Measurements from ENCODE around the gene MED26. TPM values are rescaled to one million over a fixed set of nuclear protein-coding genes. Genes with fewer than 3 reads are reported as not detected.

The MED26 gene
- total RNA-seq, 1 donor from 2014 or later = 15.0 TPM

DNA sequence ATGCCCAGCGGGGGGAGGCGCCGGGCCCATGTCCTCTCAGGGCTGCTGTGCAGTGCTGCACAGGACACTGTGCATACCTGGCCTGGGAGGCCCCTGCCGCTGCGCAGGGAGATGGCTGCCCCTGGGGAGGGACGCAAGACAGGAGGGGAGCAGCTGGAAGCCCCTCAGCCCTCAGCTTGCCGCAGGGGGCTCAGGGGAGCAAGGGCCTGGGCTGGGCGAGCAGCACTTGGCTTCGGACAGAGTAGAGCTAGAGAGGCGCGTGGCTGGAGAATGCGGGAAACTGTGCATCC lies 96.7 kb downstream of the MED26 start:
- no peaks in the 10 kb centered on the region for H3K9me3 Mint-ChIP-seq (ENCODE audit: unreplicated experiment)
- FAIRE-seq (no peak), DNase-seq (ENCODE audit: low read depth) (no peak)
- peak overlapping the region; percentile 24 for H3K4me3 Mint-ChIP-seq (ENCODE audit: unreplicated experiment)
- H2AFZ ChIP-seq (ENCODE audit: low read depth, low read length) = no peak overlapping the region
- H3K27ac Mint-ChIP-seq (ENCODE audit: unreplicated experiment) = no peak overlapping the region
- no peaks in the 10 kb centered on the region for H3K4me1 ChIP-seq (ENCODE audit: insufficient read depth, low read length)
- H3K36me3 Mint-ChIP-seq (ENCODE audit: low read depth, unreplicated experiment) = peaks cover 23% of the 10 kb centered on the region
- H3K9me3 ChIP-seq (ENCODE audit: insufficient read depth, low read depth, low read length) = no peaks in the 10 kb centered on the region
- no peak overlapping the region for H3K4me2 ChIP-seq (ENCODE audit: low read length)
- H3K79me2 ChIP-seq (ENCODE audit: insufficient read depth, low read length) = peaks cover 18% of the 10 kb centered on the region
- H3K4me3 ChIP-seq (ENCODE audit: insufficient read depth, low read depth, low read length) = no peak overlapping the region
- peaks cover 37% of the 10 kb centered on the region for H3K36me3 ChIP-seq (ENCODE audit: insufficient read depth, low read length)
- H3K27me3 ChIP-seq (ENCODE audit: insufficient read depth, low read length) = no peaks in the 10 kb centered on the region
- TF ChIP-seq, protein P1, sequence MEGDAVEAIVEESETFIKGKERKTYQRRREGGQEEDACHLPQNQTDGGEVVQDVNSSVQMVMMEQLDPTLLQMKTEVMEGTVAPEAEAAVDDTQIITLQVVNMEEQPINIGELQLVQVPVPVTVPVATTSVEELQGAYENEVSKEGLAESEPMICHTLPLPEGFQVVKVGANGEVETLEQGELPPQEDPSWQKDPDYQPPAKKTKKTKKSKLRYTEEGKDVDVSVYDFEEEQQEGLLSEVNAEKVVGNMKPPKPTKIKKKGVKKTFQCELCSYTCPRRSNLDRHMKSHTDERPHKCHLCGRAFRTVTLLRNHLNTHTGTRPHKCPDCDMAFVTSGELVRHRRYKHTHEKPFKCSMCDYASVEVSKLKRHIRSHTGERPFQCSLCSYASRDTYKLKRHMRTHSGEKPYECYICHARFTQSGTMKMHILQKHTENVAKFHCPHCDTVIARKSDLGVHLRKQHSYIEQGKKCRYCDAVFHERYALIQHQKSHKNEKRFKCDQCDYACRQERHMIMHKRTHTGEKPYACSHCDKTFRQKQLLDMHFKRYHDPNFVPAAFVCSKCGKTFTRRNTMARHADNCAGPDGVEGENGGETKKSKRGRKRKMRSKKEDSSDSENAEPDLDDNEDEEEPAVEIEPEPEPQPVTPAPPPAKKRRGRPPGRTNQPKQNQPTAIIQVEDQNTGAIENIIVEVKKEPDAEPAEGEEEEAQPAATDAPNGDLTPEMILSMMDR (IDR thresholded peaks at IDR 0.05; ENCODE audit: insufficient read depth, low read depth, low read length) = no peak
- no peak for TF ChIP-seq EZH2 (IDR thresholded peaks at IDR 0.05; ENCODE audit: insufficient read depth, low read length)
- H3K27ac ChIP-seq (ENCODE audit: low read depth, low read length) = no peak overlapping the region
- H3K4me1 Mint-ChIP-seq (ENCODE audit: low read depth, unreplicated experiment) = no peaks in the 10 kb centered on the region
- no peak overlapping the region for H3K9ac ChIP-seq (ENCODE audit: low read length)
- H3K27me3 Mint-ChIP-seq (ENCODE audit: low read depth, unreplicated experiment) = no peaks in the 10 kb centered on the region
- peaks cover 60% of the 10 kb centered on the region for H4K20me1 ChIP-seq (ENCODE audit: insufficient read depth, low read length)

DNA sequence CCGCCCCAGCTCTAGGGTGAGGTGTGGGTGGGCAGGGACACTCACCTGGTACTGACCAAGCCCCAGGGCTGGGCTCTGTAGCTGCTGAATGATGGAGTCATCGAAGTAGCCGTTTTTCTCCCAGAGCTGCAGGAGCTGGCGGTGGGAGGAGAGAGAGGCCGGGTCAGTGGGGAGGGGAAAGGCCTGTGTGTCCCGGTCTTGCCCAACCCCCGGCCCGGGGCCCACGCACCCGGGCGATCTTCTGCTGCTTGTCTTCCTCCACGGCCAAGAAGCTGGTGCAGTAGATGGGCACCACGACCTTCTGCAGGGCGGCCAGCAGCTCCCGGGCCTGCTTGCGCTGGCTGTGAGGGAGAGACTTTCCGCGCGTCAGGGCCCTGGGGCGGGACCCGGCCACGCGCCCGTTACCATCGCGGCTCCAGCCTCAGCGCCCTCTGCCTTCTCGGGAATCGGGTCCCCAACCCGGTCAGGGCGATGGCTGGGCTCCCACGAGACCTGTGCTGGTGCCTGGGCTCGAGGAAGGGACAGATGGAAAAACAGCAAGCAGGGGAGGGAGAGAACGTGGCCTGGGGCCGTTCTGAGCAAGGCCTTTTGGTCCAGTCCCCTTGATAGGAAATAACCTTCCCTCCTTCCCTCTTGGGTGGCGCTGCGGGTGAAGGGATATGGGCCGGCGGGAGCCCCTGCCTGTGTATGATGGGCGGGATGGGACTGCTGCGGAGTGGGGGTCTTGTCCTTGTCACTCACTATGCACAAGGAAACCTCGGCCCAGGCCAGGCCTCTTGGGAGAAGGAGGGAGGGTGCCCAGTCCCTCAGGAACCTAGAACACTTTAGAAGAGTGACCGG lies 97.2 kb downstream of the MED26 start:
- no peaks in the 10 kb centered on the region for H3K27me3 Mint-ChIP-seq (ENCODE audit: low read depth, unreplicated experiment)
- Histone ChIP-seq H3K4me1 (ENCODE audit: insufficient read depth, low read length) (no peaks in the 10 kb centered on the region), H3K27me3 (ENCODE audit: insufficient read depth, low read length) (no peaks in the 10 kb centered on the region), H4K20me1 (ENCODE audit: insufficient read depth, low read length) (peaks cover 55% of the 10 kb centered on the region), H3K9ac (ENCODE audit: low read length) (no peak overlapping the region), H3K4me3 (ENCODE audit: insufficient read depth, low read depth, low read length) (no peak overlapping the region), H3K4me2 (ENCODE audit: low read length) (no peak overlapping the region), H3K36me3 (ENCODE audit: insufficient read depth, low read length) (peaks cover 37% of the 10 kb centered on the region), H3K9me3 (ENCODE audit: insufficient read depth, low read depth, low read length) (no peaks in the 10 kb centered on the region), H3K27ac (ENCODE audit: low read depth, low read length) (no peak overlapping the region), H3K79me2 (ENCODE audit: insufficient read depth, low read length) (peaks cover 17% of the 10 kb centered on the region), H2AFZ (ENCODE audit: low read depth, low read length) (no peak overlapping the region)
- TF ChIP-seq, protein P1 (IDR thresholded peaks at IDR 0.05; ENCODE audit: insufficient read depth, low read depth, low read length) = no peak
- TF ChIP-seq EZH2 (IDR thresholded peaks at IDR 0.05; ENCODE audit: insufficient read depth, low read length) = no peak
- no peak overlapping the region for H3K4me3 Mint-ChIP-seq (ENCODE audit: unreplicated experiment)
- H3K27ac Mint-ChIP-seq (ENCODE audit: unreplicated experiment) = no peak overlapping the region
- H3K9me3 Mint-ChIP-seq (ENCODE audit: unreplicated experiment) = no peaks in the 10 kb centered on the region
- peaks cover 21% of the 10 kb centered on the region for H3K36me3 Mint-ChIP-seq (ENCODE audit: low read depth, unreplicated experiment)
- no peak for DNase-seq (ENCODE audit: low read depth)
- no peaks in the 10 kb centered on the region for H3K4me1 Mint-ChIP-seq (ENCODE audit: low read depth, unreplicated experiment)
- no peak for FAIRE-seq

DNA sequence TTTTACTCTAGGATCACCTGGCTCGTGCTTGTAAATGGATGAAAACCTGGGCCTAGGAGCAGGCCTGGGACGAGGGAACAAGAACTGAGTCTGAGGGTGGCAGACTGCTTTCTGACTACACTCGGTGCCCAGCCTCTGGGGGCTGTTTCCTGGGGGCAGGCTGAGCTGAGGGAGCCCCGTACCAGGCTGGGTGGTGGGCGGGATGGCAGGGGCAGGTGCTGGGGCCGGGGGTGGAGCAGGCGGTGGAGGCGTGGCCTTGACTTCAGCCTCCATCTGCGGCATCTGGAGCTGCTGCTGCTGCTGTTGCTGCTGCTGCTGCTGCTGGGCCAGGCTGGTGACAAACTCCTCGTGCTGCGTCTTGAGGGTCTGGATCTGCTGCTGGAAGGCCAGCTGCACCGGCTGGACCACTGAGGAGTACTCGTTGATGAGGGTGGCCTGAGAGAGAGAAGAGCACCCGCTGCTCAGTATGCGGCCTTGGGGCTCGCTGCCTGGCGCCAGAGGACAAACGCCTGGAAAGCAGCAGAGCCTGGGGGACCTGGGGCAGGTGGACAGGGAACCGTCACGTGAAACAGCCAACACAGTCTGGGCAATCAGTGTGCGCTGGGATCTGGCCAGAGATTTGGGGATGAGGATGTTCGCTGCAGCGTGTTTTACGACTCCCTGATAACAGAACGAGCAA lies 98.4 kb downstream of the MED26 start:
- Mint-ChIP-seq H3K27ac (ENCODE audit: unreplicated experiment) (no peak overlapping the region), H3K4me3 (ENCODE audit: unreplicated experiment) (no peak overlapping the region), H3K27me3 (ENCODE audit: low read depth, unreplicated experiment) (no peaks in the 10 kb centered on the region), H3K9me3 (ENCODE audit: unreplicated experiment) (no peaks in the 10 kb centered on the region), H3K36me3 (ENCODE audit: low read depth, unreplicated experiment) (peaks cover 20% of the 10 kb centered on the region), H3K4me1 (ENCODE audit: low read depth, unreplicated experiment) (no peaks in the 10 kb centered on the region)
- no peak overlapping the region for H3K27ac ChIP-seq (ENCODE audit: low read depth, low read length)
- no peak overlapping the region for H3K9ac ChIP-seq (ENCODE audit: low read length)
- no peaks in the 10 kb centered on the region for H3K27me3 ChIP-seq (ENCODE audit: insufficient read depth, low read length)
- no peak overlapping the region for H2AFZ ChIP-seq (ENCODE audit: low read depth, low read length)
- peaks cover 13% of the 10 kb centered on the region for H3K79me2 ChIP-seq (ENCODE audit: insufficient read depth, low read length)
- H4K20me1 ChIP-seq (ENCODE audit: insufficient read depth, low read length) = peaks cover 43% of the 10 kb centered on the region
- H3K4me2 ChIP-seq (ENCODE audit: low read length) = no peak overlapping the region
- no peak for FAIRE-seq
- TF ChIP-seq EZH2 (IDR thresholded peaks at IDR 0.05; ENCODE audit: insufficient read depth, low read length) = no peak
- TF ChIP-seq, protein P1 (IDR thresholded peaks at IDR 0.05; ENCODE audit: insufficient read depth, low read depth, low read length) = no peak
- H3K36me3 ChIP-seq (ENCODE audit: insufficient read depth, low read length) = peaks cover 37% of the 10 kb centered on the region
- no peaks in the 10 kb centered on the region for H3K9me3 ChIP-seq (ENCODE audit: insufficient read depth, low read depth, low read length)
- no peaks in the 10 kb centered on the region for H3K4me1 ChIP-seq (ENCODE audit: insufficient read depth, low read length)
- DNase-seq (ENCODE audit: low read depth) = no peak
- no peak overlapping the region for H3K4me3 ChIP-seq (ENCODE audit: insufficient read depth, low read depth, low read length)
